Measurements from ENCODE around the gene PDE6A. TPM values are rescaled to one million over a fixed set of nuclear protein-coding genes. Genes with fewer than 3 reads are reported as not detected.

PDE6A gene
- total RNA-seq, 1 donor from 2014 or later = not detected

DNA sequence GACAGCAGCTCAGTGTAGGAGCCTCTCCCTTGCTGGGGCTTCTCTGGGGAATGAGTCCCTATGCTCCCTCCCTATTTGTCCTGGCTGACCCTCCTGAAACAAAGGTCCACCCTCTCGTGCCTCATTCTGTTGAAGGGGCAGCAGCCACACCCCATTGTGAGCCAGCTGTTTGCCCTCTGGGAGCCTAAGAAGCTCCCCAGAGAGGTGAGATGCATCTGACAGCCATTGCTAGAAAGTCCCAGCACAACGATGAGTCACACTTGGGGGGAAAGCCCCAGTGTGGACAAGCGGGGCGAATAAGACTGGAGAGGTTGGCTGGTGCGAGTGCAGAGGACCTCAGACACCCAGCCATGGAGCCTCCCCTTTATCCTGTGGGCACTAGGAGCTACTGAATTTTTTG is 113.1 kb downstream of the PDE6A start:
- H3K4me1 ChIP-seq = no peaks in the 10 kb centered on the region
- no peaks in the 10 kb centered on the region for H3K9me3 ChIP-seq
- no peak for DNase-seq (ENCODE audit: low spot score in 2 of 2)
- H3K27ac ChIP-seq = no peak overlapping the region
- no peaks in the 10 kb centered on the region for H3K36me3 ChIP-seq
- TF ChIP-seq, protein P1, sequence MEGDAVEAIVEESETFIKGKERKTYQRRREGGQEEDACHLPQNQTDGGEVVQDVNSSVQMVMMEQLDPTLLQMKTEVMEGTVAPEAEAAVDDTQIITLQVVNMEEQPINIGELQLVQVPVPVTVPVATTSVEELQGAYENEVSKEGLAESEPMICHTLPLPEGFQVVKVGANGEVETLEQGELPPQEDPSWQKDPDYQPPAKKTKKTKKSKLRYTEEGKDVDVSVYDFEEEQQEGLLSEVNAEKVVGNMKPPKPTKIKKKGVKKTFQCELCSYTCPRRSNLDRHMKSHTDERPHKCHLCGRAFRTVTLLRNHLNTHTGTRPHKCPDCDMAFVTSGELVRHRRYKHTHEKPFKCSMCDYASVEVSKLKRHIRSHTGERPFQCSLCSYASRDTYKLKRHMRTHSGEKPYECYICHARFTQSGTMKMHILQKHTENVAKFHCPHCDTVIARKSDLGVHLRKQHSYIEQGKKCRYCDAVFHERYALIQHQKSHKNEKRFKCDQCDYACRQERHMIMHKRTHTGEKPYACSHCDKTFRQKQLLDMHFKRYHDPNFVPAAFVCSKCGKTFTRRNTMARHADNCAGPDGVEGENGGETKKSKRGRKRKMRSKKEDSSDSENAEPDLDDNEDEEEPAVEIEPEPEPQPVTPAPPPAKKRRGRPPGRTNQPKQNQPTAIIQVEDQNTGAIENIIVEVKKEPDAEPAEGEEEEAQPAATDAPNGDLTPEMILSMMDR (IDR thresholded peaks at IDR 0.05) = no peak
- intact Hi-C loops (cut with DNase I) = loop anchor here (10.0 kb wide), 2 partner anchors 283 to 383 kb away; no protein-coding TSS in a partner anchor
- H3K4me3 ChIP-seq = no peak overlapping the region
- H3K27me3 ChIP-seq = no peaks in the 10 kb centered on the region

DNA sequence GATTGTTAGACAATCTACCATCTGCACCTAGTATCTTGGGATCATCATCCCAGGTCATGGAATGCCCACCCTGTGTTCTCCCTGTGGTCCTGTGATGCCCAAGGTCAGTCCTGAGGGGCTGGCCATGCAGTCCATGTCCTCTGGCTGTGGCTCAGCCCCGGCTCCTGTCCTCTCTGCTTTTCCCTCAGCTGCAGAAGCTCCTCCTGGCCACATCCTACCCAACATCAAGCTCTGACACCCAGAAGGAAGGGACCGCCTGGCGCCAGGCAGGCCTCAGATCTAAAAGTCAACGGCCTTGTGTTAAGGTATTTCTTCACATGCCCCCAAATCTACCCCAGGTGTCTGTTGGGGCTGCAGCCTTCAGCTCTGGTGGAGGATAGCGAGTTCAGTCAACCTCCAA is 114.0 kb downstream of the PDE6A start:
- Histone ChIP-seq H3K27ac (no peak overlapping the region), H3K4me3 (no peak overlapping the region), H3K9me3 (no peaks in the 10 kb centered on the region), H3K36me3 (no peaks in the 10 kb centered on the region), H3K4me1 (no peaks in the 10 kb centered on the region), H3K27me3 (no peaks in the 10 kb centered on the region)
- no peak for DNase-seq (ENCODE audit: low spot score in 2 of 2)
- intact Hi-C loops (cut with DNase I) = loop anchor here (10.0 kb wide), 2 partner anchors 284 to 384 kb away; no protein-coding TSS in a partner anchor
- TF ChIP-seq, protein P1 (IDR thresholded peaks at IDR 0.05) = no peak

DNA sequence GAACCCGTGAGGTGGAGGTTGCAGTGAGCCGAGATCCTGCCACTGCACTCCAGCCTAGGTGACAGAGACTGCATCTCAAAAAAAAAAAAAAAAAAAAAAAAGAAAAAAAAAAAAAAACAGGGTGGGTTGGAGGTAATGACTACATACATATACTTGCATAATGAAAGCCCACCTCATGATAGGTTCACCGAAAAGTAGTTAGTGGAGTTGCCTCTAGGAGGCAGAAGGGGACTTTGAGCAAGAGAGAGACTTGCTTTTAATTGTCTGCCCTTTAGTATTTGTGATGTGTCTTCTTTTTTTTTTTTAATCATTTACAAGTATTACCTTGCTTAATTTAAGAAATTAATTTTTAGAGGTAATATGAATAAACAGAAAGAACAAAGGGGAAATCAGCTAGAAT is 114.6 kb downstream of the PDE6A start:
- intact Hi-C loops (cut with DNase I) = loop anchor here (10.0 kb wide), 2 partner anchors 285 to 385 kb away; no protein-coding TSS in a partner anchor
- H3K4me1 ChIP-seq = no peaks in the 10 kb centered on the region
- H3K9me3 ChIP-seq = no peaks in the 10 kb centered on the region
- no peak overlapping the region for H3K27ac ChIP-seq
- H3K4me3 ChIP-seq = no peak overlapping the region
- TF ChIP-seq, protein P1 (IDR thresholded peaks at IDR 0.05) = no peak
- DNase-seq (ENCODE audit: low spot score in 2 of 2) = no peak
- H3K36me3 ChIP-seq = no peaks in the 10 kb centered on the region
- no peaks in the 10 kb centered on the region for H3K27me3 ChIP-seq

DNA sequence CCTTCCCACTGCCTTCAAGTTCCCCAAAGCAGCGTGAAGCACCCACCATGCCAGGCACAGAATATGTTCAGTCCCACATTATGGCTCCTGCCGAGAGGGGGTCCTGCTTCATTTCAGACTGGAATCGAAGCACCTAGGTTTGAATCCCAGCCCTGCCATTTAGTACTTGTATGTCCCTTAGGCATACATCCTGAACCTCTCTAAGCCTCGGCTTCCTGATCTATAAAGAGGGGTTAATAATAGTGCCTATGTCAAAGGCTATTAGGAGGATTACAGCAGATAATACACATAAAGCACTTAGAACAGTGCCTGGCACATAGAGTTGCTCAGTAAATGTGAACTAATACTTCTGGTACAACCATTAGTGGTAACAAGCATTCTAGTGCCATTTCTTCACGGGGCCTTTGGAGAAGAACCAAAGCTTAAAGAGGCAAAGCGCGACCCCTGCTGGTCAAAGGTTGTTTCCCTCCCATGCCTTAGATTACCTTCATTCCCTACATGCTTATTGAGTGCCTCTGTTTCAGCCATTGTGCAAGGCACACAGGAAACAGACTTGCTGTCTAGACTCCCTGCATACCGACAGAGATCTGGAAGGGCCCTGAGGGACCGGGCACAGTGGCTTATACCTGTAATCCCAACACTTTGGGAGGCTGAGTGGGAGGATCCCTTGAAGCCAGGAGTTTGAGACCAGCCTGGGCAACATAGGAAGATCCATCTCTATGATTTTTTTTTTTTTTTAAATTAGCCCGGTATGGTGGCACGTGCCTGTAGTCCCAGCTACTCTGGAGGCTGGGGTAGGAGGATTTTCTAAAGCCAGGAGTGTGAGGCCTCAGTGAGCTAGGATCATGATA is 116.2 kb downstream of the PDE6A start:
- H3K36me3 ChIP-seq = no peaks in the 10 kb centered on the region
- no peak overlapping the region for H3K27ac ChIP-seq
- no peak overlapping the region for H3K4me3 ChIP-seq
- intact Hi-C loops (cut with DNase I) = loop anchor here (1.0 kb wide), 1 partner anchor 191 kb away; no protein-coding TSS in a partner anchor
- DNase-seq (ENCODE audit: low spot score in 2 of 2) = peak in 1 of 2 donors; percentile 93
- H3K4me1 ChIP-seq = no peaks in the 10 kb centered on the region
- H3K27me3 ChIP-seq = no peaks in the 10 kb centered on the region
- H3K9me3 ChIP-seq = no peaks in the 10 kb centered on the region
- TF ChIP-seq, protein P1 (IDR thresholded peaks at IDR 0.05) = peak; percentile 64 to 82 (median 81)

DNA sequence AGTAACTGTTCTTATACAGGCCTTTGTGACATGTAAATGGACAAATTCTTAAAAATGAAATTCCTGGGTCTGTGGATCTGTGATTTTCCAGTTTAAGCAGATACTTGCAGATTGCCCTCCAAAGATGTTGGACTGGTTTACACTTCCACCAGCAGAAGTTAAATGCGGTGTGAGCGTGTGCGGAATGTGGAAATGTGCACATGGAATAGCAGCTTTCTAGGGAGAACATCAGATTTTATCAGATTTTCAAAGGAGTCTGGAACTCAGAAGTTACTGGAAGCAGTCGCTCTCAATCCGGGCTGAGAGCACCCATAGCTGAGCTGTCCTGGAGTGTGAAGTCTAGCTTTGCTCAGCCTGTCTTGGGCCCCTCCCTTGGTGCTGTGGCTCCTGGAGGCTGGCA is 117.0 kb downstream of the PDE6A start:
- TF ChIP-seq, protein P1 (IDR thresholded peaks at IDR 0.05) = no peak
- no peaks in the 10 kb centered on the region for H3K27me3 ChIP-seq
- intact Hi-C loops (cut with DNase I) = no loop called here
- H3K9me3 ChIP-seq = no peaks in the 10 kb centered on the region
- H3K4me3 ChIP-seq = no peak overlapping the region
- no peak overlapping the region for H3K27ac ChIP-seq
- no peaks in the 10 kb centered on the region for H3K36me3 ChIP-seq
- H3K4me1 ChIP-seq = no peaks in the 10 kb centered on the region
- DNase-seq (ENCODE audit: low spot score in 2 of 2) = no peak

All from ascending aorta (tissue), 2 donors.